ENCODE measurements around the gene FOXP3.

GRCh38 chrX:49220100-49220499 lies 44.4 kb downstream of the FOXP3 start:
- TF ChIP-seq CTCF (IDR thresholded peaks at IDR 0.05): no peak
- no peak for TF ChIP-seq POLR2A (IDR thresholded peaks at IDR 0.05)
- no peak for TF ChIP-seq POLR2AphosphoS5 (IDR thresholded peaks at IDR 0.05; ENCODE audit: insufficient read depth in 1 of 2, low read depth in 1 of 2)

Measured in vagina (tissue), 2 donors.